Adrenal gland (tissue), 5 donors: ENCODE results near the gene PIK3AP1.
"Not testable (repeated sequence)": the region's sequence is repeated elsewhere in the genome, so short reads cannot be mapped to it uniquely, and the experiment has no call there.

Experiments
- POLR2A ChIP-seq, 2 donors: fragments of 450-650 bp; IDR thresholded peaks; one replicate each; pipeline ENCODE4 v1.6.1; 2017; ENCODE audit warnings: antibody characterized with exemption in 2 of 2, mild to moderate bottlenecking in 2 of 2, moderate library complexity in 1 of 2
- TF ChIP-seq, protein P1 (sequence below), 6 experiments: fragments of 450-650 bp in 4 of 6; fragments of 200-600 bp in 2 of 6; sonication (generic) in 1 of 6; IDR thresholded peaks; 1 replicate in 5 of 6; 2 replicates in 1 of 6; pipeline versions ENCODE4 v1.5.1 to v1.8.0; 2016 to 2021; ENCODE audit warnings: antibody characterized with exemption in 6 of 6, mild to moderate bottlenecking in 2 of 6, moderate library complexity in 1 of 6
- donor health status: DM: no; HTN: no; CAD: no.

DNA sequence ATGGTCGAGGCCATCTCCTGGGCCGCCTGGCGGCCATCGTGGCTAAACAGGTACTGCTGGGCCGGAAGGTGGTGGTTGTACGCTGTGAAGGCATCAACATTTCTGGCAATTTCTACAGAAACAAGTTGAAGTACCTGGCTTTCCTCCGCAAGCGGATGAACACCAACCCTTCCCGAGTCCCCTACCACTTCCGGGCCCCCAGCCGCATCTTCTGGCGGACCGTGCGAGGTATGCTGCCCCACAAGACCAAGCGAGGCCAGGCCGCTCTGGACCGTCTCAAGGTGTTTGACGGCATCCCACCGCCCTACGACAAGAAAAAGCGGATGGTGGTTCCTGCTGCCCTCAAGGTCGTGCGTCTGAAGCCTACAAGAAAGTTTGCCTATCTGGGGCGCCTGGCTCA is 30.0 kb upstream of the PIK3AP1 start:
- TF ChIP-seq, protein P1, sequence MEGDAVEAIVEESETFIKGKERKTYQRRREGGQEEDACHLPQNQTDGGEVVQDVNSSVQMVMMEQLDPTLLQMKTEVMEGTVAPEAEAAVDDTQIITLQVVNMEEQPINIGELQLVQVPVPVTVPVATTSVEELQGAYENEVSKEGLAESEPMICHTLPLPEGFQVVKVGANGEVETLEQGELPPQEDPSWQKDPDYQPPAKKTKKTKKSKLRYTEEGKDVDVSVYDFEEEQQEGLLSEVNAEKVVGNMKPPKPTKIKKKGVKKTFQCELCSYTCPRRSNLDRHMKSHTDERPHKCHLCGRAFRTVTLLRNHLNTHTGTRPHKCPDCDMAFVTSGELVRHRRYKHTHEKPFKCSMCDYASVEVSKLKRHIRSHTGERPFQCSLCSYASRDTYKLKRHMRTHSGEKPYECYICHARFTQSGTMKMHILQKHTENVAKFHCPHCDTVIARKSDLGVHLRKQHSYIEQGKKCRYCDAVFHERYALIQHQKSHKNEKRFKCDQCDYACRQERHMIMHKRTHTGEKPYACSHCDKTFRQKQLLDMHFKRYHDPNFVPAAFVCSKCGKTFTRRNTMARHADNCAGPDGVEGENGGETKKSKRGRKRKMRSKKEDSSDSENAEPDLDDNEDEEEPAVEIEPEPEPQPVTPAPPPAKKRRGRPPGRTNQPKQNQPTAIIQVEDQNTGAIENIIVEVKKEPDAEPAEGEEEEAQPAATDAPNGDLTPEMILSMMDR (IDR thresholded peaks at IDR 0.05) = not testable (repeated sequence)
- not testable (repeated sequence) for TF ChIP-seq POLR2A (IDR thresholded peaks at IDR 0.05)
